ENCODE results near the gene HSPBAP1.
"Not testable (repeated sequence)": the region's sequence is repeated elsewhere in the genome, so short reads cannot be mapped to it uniquely, and the experiment has no call there.

The HSPBAP1 gene

GRCh38 chr3:122758877-122759560, 34.6 kb downstream of the HSPBAP1 start:
- H2AFZ ChIP-seq (ENCODE audit: low read depth, low read length) = no peak overlapping the region
- TF ChIP-seq EZH2phosphoT487 (IDR thresholded peaks at IDR 0.05; ENCODE audit: low read depth) (no peak), CTCF (IDR thresholded peaks at IDR 0.05; ENCODE audit: low read depth, low read length) (no peak)
- H3K27ac ChIP-seq (ENCODE audit: low read length) = no peak overlapping the region
- no peak overlapping the region for H3K4me2 ChIP-seq (ENCODE audit: low read length)
- H3K9ac ChIP-seq (ENCODE audit: low read length) = no peak overlapping the region
- no peaks in the 10 kb centered on the region for H4K20me1 ChIP-seq (ENCODE audit: insufficient read depth, low read length)
- no peaks in the 10 kb centered on the region for H3K4me1 ChIP-seq (ENCODE audit: low read length)
- H3K36me3 ChIP-seq (replicated peaks; ENCODE audit: low read depth, low read length) = peaks cover 13% of the 10 kb centered on the region
- H3K9me3 ChIP-seq (ENCODE audit: insufficient read depth, low read length) = no peaks in the 10 kb centered on the region
- no peaks in the 10 kb centered on the region for H3K79me2 ChIP-seq (ENCODE audit: low read length)
- no peak overlapping the region for H3K4me3 ChIP-seq (ENCODE audit: low read length)
- no peaks in the 10 kb centered on the region for H3K27me3 ChIP-seq (ENCODE audit: low read depth, low read length)

GRCh38 chr3:122755491-122755890, 38.1 kb downstream of the HSPBAP1 start:
- Histone ChIP-seq H3K9me3 (ENCODE audit: insufficient read depth, low read length) (no peaks in the 10 kb centered on the region), H3K4me1 (ENCODE audit: low read length) (no peaks in the 10 kb centered on the region), H3K4me2 (ENCODE audit: low read length) (no peak overlapping the region), H3K9ac (ENCODE audit: low read length) (no peak overlapping the region), H2AFZ (ENCODE audit: low read depth, low read length) (no peak overlapping the region), H3K4me3 (ENCODE audit: low read length) (no peak overlapping the region), H3K27me3 (ENCODE audit: low read depth, low read length) (no peaks in the 10 kb centered on the region), H4K20me1 (ENCODE audit: insufficient read depth, low read length) (no peaks in the 10 kb centered on the region), H3K36me3 (replicated peaks; ENCODE audit: low read depth, low read length) (peaks cover 21% of the 10 kb centered on the region), H3K27ac (ENCODE audit: low read length) (no peak overlapping the region), H3K79me2 (ENCODE audit: low read length) (no peaks in the 10 kb centered on the region)
- TF ChIP-seq EZH2phosphoT487 (IDR thresholded peaks at IDR 0.05; ENCODE audit: low read depth) (no peak), CTCF (IDR thresholded peaks at IDR 0.05; ENCODE audit: low read depth, low read length) (no peak)

- Histone ChIP-seq H3K4me2 (ENCODE audit: low read length) (0 out of 2 replicates have a peak overlapping the region, but pooled peaks have one; percentile 7), H3K4me3 (ENCODE audit: low read length) (no peak overlapping the region), H3K27ac (ENCODE audit: low read length) (no peak overlapping the region), H3K4me1 (ENCODE audit: low read length) (no peaks in the 10 kb centered on the region), H3K36me3 (replicated peaks; ENCODE audit: low read depth, low read length) (peaks cover 21% of the 10 kb centered on the region), H4K20me1 (ENCODE audit: insufficient read depth, low read length) (no peaks in the 10 kb centered on the region), H2AFZ (ENCODE audit: low read depth, low read length) (no peak overlapping the region), H3K27me3 (ENCODE audit: low read depth, low read length) (no peaks in the 10 kb centered on the region), H3K9me3 (ENCODE audit: insufficient read depth, low read length) (no peaks in the 10 kb centered on the region), H3K79me2 (ENCODE audit: low read length) (no peaks in the 10 kb centered on the region), H3K9ac (ENCODE audit: low read length) (no peak overlapping the region)
- TF ChIP-seq EZH2phosphoT487 (IDR thresholded peaks at IDR 0.05; ENCODE audit: low read depth) (no peak), CTCF (IDR thresholded peaks at IDR 0.05; ENCODE audit: low read depth, low read length) (peak; percentile 86)
Measured at GRCh38 chr3:122754929-122755328, 38.7 kb downstream of the HSPBAP1 start.

GRCh38 chr3:122748347-122748746, 45.3 kb downstream of the HSPBAP1 start:
- TF ChIP-seq EZH2phosphoT487 (IDR thresholded peaks at IDR 0.05; ENCODE audit: low read depth) = no peak
- Histone ChIP-seq H3K4me1 (ENCODE audit: low read length) (no peaks in the 10 kb centered on the region), H2AFZ (ENCODE audit: low read depth, low read length) (no peak overlapping the region), H3K4me2 (ENCODE audit: low read length) (no peak overlapping the region), H3K36me3 (replicated peaks; ENCODE audit: low read depth, low read length) (peaks cover 12% of the 10 kb centered on the region), H4K20me1 (ENCODE audit: insufficient read depth, low read length) (no peaks in the 10 kb centered on the region), H3K4me3 (ENCODE audit: low read length) (no peak overlapping the region), H3K27me3 (ENCODE audit: low read depth, low read length) (no peaks in the 10 kb centered on the region), H3K27ac (ENCODE audit: low read length) (no peak overlapping the region), H3K9ac (ENCODE audit: low read length) (no peak overlapping the region), H3K9me3 (ENCODE audit: insufficient read depth, low read length) (no peaks in the 10 kb centered on the region), H3K79me2 (ENCODE audit: low read length) (no peaks in the 10 kb centered on the region)

- not testable (repeated sequence) for H3K27me3 ChIP-seq (ENCODE audit: low read depth, low read length); H3K9me3 ChIP-seq (ENCODE audit: insufficient read depth, low read length); H4K20me1 ChIP-seq (ENCODE audit: insufficient read depth, low read length); H3K4me3 ChIP-seq (ENCODE audit: low read length); H3K27ac ChIP-seq (ENCODE audit: low read length); H3K79me2 ChIP-seq (ENCODE audit: low read length); H3K4me2 ChIP-seq (ENCODE audit: low read length); H2AFZ ChIP-seq (ENCODE audit: low read depth, low read length); H3K9ac ChIP-seq (ENCODE audit: low read length); H3K4me1 ChIP-seq (ENCODE audit: low read length)
- H3K36me3 ChIP-seq (replicated peaks; ENCODE audit: low read depth, low read length) = peaks cover 14% of the 10 kb centered on the region
Measured at GRCh38 chr3:122747295-122747694, 46.3 kb downstream of the HSPBAP1 start.

Data from OCI-LY3 (cell line).